B cell (primary cell): Measurements from ENCODE around the gene CCDC54. TPM values are rescaled to one million over a fixed set of nuclear protein-coding genes. Genes with fewer than 3 reads are reported as not detected.

Source experiments
- ATAC-seq: fragments of 200-7000 bp; cut with Tn5 transposase; one replicate; pipeline ENCODE4 v1.10.0; 2021; ENCODE audit warnings: low read depth, mild to moderate bottlenecking, moderate number of reproducible peaks, moderate library complexity
- CTCF ChIA-PET: fragments of 350-600 bp; sonication (Branson Sonifier 250); formaldehyde crosslinking; loops from one replicate; lab custom pipeline; 2021; ENCODE audit warnings: antibody characterized with exemption, inconsistent platforms; lab: Charles Lee
- POLR2A ChIA-PET: fragments of 350-600 bp; sonication (Branson Sonifier 250); formaldehyde crosslinking; loops from one replicate; lab custom pipeline; 2021; ENCODE audit warnings: antibody characterized with exemption; lab: Charles Lee
- DNase-seq: peaks from one replicate; pipeline ENCODE4 v3.0.0; 2013
- H2AFZ ChIP-seq: 2 replicates; pipeline ENCODE4 v1.6.1; 2012; ENCODE audit warnings: mild to moderate bottlenecking, low read depth, low read length; ENCODE audit not compliant: insufficient read depth, poor library complexity, severe bottlenecking
- H3K27ac ChIP-seq, 2 donors: 1 replicate in 1 of 2; 2 replicates in 1 of 2; pipeline ENCODE4 v1.5.1; 2012 to 2013; ENCODE audit warnings: low read length in 2 of 2, mild to moderate bottlenecking in 2 of 2, moderate library complexity in 1 of 2
- H3K27me3 ChIP-seq, 4 experiments: fragments of 200-600 bp in 1 of 4; sonication (generic) in 1 of 4; replicated peaks in 1 of 4; 1 replicate in 2 of 4; 2 replicates in 2 of 4; pipeline versions ENCODE4 v1.6.1 to v1.7.0; 2013 to 2016; ENCODE audit warnings: low read length in 3 of 4, mild to moderate bottlenecking in 2 of 4, mixed read lengths in 1 of 4, moderate library complexity in 1 of 4; ENCODE audit not compliant: insufficient read depth in 4 of 4, control insufficient read depth in 3 of 4; ENCODE audit errors: control extremely low read depth in 1 of 4
- H3K36me3 ChIP-seq, 2 experiments: replicated peaks in 1 of 2; 1 replicate in 1 of 2; 2 replicates in 1 of 2; pipeline versions ENCODE4 v1.6.1 to v1.7.1; 2013; ENCODE audit warnings: low read length in 1 of 2; ENCODE audit not compliant: insufficient read depth in 2 of 2, control insufficient read depth in 1 of 2; ENCODE audit errors: control extremely low read depth in 1 of 2, extremely low read depth in 1 of 2
- H3K4me1 ChIP-seq, 2 donors: fragments of 200-600 bp in 1 of 2; sonication (generic) in 1 of 2; 1 replicate in 1 of 2; 2 replicates in 1 of 2; pipeline versions ENCODE4 v1.5.1 to v1.6.1; 2013 to 2017; ENCODE audit warnings: low read length in 2 of 2; ENCODE audit not compliant: control insufficient read depth in 2 of 2, insufficient read depth in 2 of 2
- H3K4me2 ChIP-seq: replicated peaks from 2 replicates; pipeline ENCODE3; 2012; ENCODE audit warnings: mild to moderate bottlenecking, low read depth, low read length; ENCODE audit not compliant: poor library complexity, severe bottlenecking
- H3K4me3 ChIP-seq, 5 experiments: fragments of 200-600 bp in 1 of 5; sonication (generic) in 1 of 5; 1 replicate in 3 of 5; 2 replicates in 2 of 5; pipeline versions ENCODE4 v1.5.1 to v1.7.0; 2011 to 2016; ENCODE audit warnings: low read length in 4 of 5, mild to moderate bottlenecking in 4 of 5, low read depth in 2 of 5, control low read depth in 1 of 5, moderate library complexity in 1 of 5; ENCODE audit not compliant: insufficient read depth in 1 of 5; ENCODE audit errors: control extremely low read depth in 1 of 5, extremely low read depth in 1 of 5
- H3K79me2 ChIP-seq: fragments of 200-600 bp; sonication (generic); one replicate; pipeline ENCODE4 v1.6.0; 2016; ENCODE audit warnings: low read length; ENCODE audit not compliant: control insufficient read depth, insufficient read depth
- H3K9ac ChIP-seq: fragments of 200-600 bp; sonication (generic); 2 replicates; pipeline ENCODE4 v1.6.1; 2017; ENCODE audit warnings: mild to moderate bottlenecking, low read length, moderate library complexity
- H3K9me3 ChIP-seq, 3 donors: one replicate each; pipeline versions ENCODE4 v1.6.1 to v1.7.1; 2013; ENCODE audit warnings: low read length in 2 of 3; ENCODE audit not compliant: control insufficient read depth in 2 of 3, insufficient read depth in 1 of 3; ENCODE audit errors: control extremely low read depth in 1 of 3
- H4K20me1 ChIP-seq: 2 replicates; pipeline ENCODE4 v1.6.0; 2012; ENCODE audit warnings: mild to moderate bottlenecking, low read length; ENCODE audit not compliant: insufficient read depth, control insufficient read depth, poor library complexity, severe bottlenecking
- H3K27ac Mint-ChIP-seq: one replicate; pipeline ENCODE4 v1.8.0; 2021; ENCODE audit warnings: mixed read lengths
- H3K27me3 Mint-ChIP-seq: one replicate; pipeline ENCODE4 v1.8.0; 2021; ENCODE audit warnings: mixed read lengths
- H3K4me1 Mint-ChIP-seq: one replicate; pipeline ENCODE4 v1.8.0; 2021; ENCODE audit warnings: mixed read lengths
- H3K4me3 Mint-ChIP-seq: one replicate; pipeline ENCODE4 v1.8.0; 2021; ENCODE audit warnings: mixed read lengths
- H3K9me3 Mint-ChIP-seq: one replicate; pipeline ENCODE4 v1.8.0; 2022; ENCODE audit warnings: mixed read lengths; ENCODE audit not compliant: insufficient read depth
- EZH2 ChIP-seq: IDR thresholded peaks from 2 replicates; pipeline ENCODE4 v1.6.1; 2012; ENCODE audit warnings: borderline replicate concordance, low read depth, mild to moderate bottlenecking, moderate library complexity, low read length; ENCODE audit not compliant: insufficient read depth, poor library complexity, severe bottlenecking
- WGBS: methylation state at CpG from one replicate; pipeline ENCODE4 v1.1.5; 2013; ENCODE audit warnings: missing lambda C conversion rate; ENCODE audit not compliant: insufficient coverage; 5-methylcytosine and 5-hydroxymethylcytosine counted together
- intact Hi-C: fragments of 100-400 bp; cut with micrococcal nuclease; formaldehyde crosslinking; loops from one replicate; pipeline ENCODE4 v1.10.0; 2022
- polyA minus RNA-seq: library from RNA; depleted of rRNA, polyadenylated mRNA; stranded (reverse); fragments of >200 nt; gene quantifications from 2 replicates; pipeline ENCODE4 v1.2.3, GENCODE V29; 2012
- polyA plus RNA-seq: library from polyadenylated mRNA; depleted of rRNA; stranded (reverse); fragments of >200 nt; gene quantifications from 2 replicates; pipeline ENCODE4 v1.2.3, GENCODE V29; 2012
- total RNA-seq, 2 donors: library from RNA; stranded (reverse); fragments of 120-200 nt in 1 of 2; gene quantifications; 1 replicate in 1 of 2; 2 replicates in 1 of 2; pipeline versions ENCODE4 v1.2.3 to v1.2.4, GENCODE V29; 2013 to 2022
- TF ChIP-seq, protein P1 (sequence below): fragments of 200-600 bp; IDR thresholded peaks from one replicate; pipeline ENCODE4 v1.8.0; 2022; ENCODE audit warnings: antibody characterized with exemption, mild to moderate bottlenecking

The CCDC54 gene
- total RNA-seq = not detected in 2 replicates
- not detected for total RNA-seq (2013)
- polyA plus RNA-seq = not detected in 2 replicates
- polyA minus RNA-seq = not detected in 2 replicates

DNA sequence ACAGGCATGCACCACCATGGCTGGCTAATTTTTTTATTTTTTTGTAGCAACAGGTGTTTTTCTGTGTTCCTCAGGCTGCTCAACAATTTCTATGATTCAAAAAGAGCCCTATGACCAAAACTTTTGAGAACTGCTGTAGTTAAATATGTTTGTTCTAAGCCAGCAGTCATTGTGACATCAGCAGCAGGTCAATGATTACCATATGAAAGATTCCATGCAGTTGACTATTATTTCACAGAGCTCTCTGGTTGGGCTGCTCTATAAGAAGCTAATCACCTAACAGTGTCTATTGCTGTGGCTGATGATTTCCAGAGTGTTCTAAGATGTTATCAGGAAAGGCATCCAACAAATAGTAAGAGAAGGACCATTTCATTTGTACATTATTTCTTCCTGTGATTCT is at the start of gene CCDC54:
CCDC54 (plus strand) TSS at position 289 of the 400 bp plus-strand sequence. CDS start 149 bp downstream, outside the sequence.
- Histone ChIP-seq H3K9ac (no peak within 1 kb of the TSS), H3K27me3 (no peaks in the 10 kb centered on the region), H3K36me3 (no peaks in the 10 kb centered on the region), H3K4me2 (no peak within 1 kb of the TSS), H3K27ac (no peak within 1 kb of the TSS), H3K9me3 (no peaks in the 10 kb centered on the region), H4K20me1 (no peaks in the 10 kb centered on the region), H3K79me2 (no peaks in the 10 kb centered on the region), H3K4me1 (no peaks in the 10 kb centered on the region), H3K4me3 (no peak within 1 kb of the TSS), H2AFZ (no peak within 1 kb of the TSS)
- H3K27me3 Mint-ChIP-seq = peaks cover 7% of the 10 kb centered on the region
- POLR2A ChIA-PET = no interaction called here
- intact Hi-C loops = no loop called here
- CTCF ChIA-PET = no interaction called here
- peaks cover 3% of the 10 kb centered on the region for H3K4me1 Mint-ChIP-seq
- H3K9me3 Mint-ChIP-seq = no peaks in the 10 kb centered on the region
- TF ChIP-seq EZH2 = no peak
- TF ChIP-seq, protein P1, sequence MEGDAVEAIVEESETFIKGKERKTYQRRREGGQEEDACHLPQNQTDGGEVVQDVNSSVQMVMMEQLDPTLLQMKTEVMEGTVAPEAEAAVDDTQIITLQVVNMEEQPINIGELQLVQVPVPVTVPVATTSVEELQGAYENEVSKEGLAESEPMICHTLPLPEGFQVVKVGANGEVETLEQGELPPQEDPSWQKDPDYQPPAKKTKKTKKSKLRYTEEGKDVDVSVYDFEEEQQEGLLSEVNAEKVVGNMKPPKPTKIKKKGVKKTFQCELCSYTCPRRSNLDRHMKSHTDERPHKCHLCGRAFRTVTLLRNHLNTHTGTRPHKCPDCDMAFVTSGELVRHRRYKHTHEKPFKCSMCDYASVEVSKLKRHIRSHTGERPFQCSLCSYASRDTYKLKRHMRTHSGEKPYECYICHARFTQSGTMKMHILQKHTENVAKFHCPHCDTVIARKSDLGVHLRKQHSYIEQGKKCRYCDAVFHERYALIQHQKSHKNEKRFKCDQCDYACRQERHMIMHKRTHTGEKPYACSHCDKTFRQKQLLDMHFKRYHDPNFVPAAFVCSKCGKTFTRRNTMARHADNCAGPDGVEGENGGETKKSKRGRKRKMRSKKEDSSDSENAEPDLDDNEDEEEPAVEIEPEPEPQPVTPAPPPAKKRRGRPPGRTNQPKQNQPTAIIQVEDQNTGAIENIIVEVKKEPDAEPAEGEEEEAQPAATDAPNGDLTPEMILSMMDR = no peak
- no peak for ATAC-seq
- no peak within 1 kb of the TSS for H3K27ac Mint-ChIP-seq
- no peak for DNase-seq
- H3K4me3 Mint-ChIP-seq = no peak within 1 kb of the TSS

DNA sequence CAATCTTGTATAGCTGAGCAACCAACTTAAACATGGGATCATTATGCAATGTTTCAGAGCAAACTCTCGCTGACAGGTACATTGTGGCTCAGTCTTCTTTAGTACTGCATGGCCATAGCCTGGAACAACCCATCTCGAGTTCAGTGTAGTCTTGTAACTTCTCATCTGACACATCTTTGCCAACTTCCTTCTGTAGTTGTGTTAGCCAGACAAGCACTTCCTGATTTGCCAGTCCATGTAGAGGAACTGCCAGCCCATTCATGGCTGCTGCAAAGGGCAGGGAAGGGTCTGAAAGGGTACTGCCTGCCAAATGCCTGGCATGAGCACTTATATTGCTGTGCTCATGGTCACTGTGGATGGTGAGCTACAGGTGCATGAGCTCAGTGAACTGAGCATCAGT is 49.2 kb upstream of the CCDC54 start:
- Histone ChIP-seq H2AFZ (no peak overlapping the region), H4K20me1 (no peaks in the 10 kb centered on the region), H3K4me1 (no peaks in the 10 kb centered on the region), H3K9me3 (no peaks in the 10 kb centered on the region), H3K36me3 (no peaks in the 10 kb centered on the region), H3K27me3 (no peaks in the 10 kb centered on the region), H3K4me3 (no peak overlapping the region), H3K4me2 (no peak overlapping the region), H3K9ac (no peak overlapping the region), H3K27ac (no peak overlapping the region), H3K79me2 (no peaks in the 10 kb centered on the region)
- intact Hi-C loops = no loop called here
- TF ChIP-seq EZH2 = no peak
- TF ChIP-seq, protein P1 = no peak
- Mint-ChIP-seq H3K9me3 (no peaks in the 10 kb centered on the region), H3K4me1 (peaks cover 10% of the 10 kb centered on the region), H3K27me3 (no peaks in the 10 kb centered on the region), H3K27ac (no peak overlapping the region), H3K4me3 (no peak overlapping the region)
- ATAC-seq = no peak
- CTCF ChIA-PET = interaction anchor here (0.6 kb wide), 1 partner anchor 215 kb away, joined by 3 read pairs; no protein-coding TSS in a partner anchor
- POLR2A ChIA-PET = no interaction called here
- 82% methylated on average over 2 of the region's 2 CpGs for WGBS
- no peak for DNase-seq
